K562 (cell line): Measurements from ENCODE around the gene MAGI1. TPM values are rescaled to one million over a fixed set of nuclear protein-coding genes. Genes with fewer than 3 reads are reported as not detected.

ENCODE experiments used
- ATAC-seq: fragments of 200-7000 bp; cut with Tn5 transposase; 3 replicates; pipeline ENCODE4 v1.9.1; 2020; ENCODE audit warnings: moderate library complexity
- BruUV-seq: library from RNA; stranded (reverse); fragments of 400-500 nt; replicated peaks from 2 replicates; lab custom pipeline; 2021; lab: Mats Ljungman, UMichigan
- CTCF ChIA-PET: fragments of 300-600 bp; formaldehyde crosslinking; extraction: SDS; loops from one replicate; lab custom pipeline; 2021; ENCODE audit warnings: low intra/inter-chr PET ratio; lab: Yijun Ruan, JAX
- POLR2A ChIA-PET: fragments of 300-600, 350-650 bp; sonication (Branson Sonifier 250); formaldehyde crosslinking; extraction: SDS; loops from one replicate; lab custom pipeline; 2021; ENCODE audit warnings: antibody characterized with exemption, inconsistent platforms; lab: Yijun Ruan, JAX
- DNase-seq, 4 experiments: peaks; one replicate each; pipeline versions ENCODE4 v3.0.0 to v3.0.0-alpha.2; 2011 to 2018; ENCODE audit warnings: low spot score in 3 of 4, mixed read lengths in 3 of 4; ENCODE audit errors: extremely low read depth in 1 of 4
- FAIRE-seq: peaks from 2 replicates; lab custom pipeline; 2011; peaks lifted over from hg19 to GRCh38; lab: Jason Lieb, UNC
- H2AFZ ChIP-seq: 2 replicates; pipeline ENCODE4 v1.6.0; 2011; ENCODE audit warnings: low read depth, low read length, control low read depth, inconsistent platforms
- H3K27ac ChIP-seq: fragments of 200-600 bp; 3 replicates; pipeline ENCODE4 v1.8.0; 2011; ENCODE audit warnings: low read depth, mild to moderate bottlenecking, control low read depth, inconsistent platforms, low read length, moderate library complexity, mixed read lengths; ENCODE audit errors: extremely low read depth
- H3K27me3 ChIP-seq, 2 experiments: fragments of 300-600 bp in 1 of 2; 2 replicates in 1 of 2; 3 replicates in 1 of 2; pipeline versions ENCODE4 v1.6.0 to v1.8.0; 2011; ENCODE audit warnings: inconsistent platforms in 2 of 2, low read length in 2 of 2, mild to moderate bottlenecking in 1 of 2, mixed read lengths in 1 of 2, moderate library complexity in 1 of 2; ENCODE audit not compliant: control insufficient read depth in 2 of 2, insufficient read depth in 2 of 2
- H3K36me3 ChIP-seq: fragments of 300-600 bp; 3 replicates; pipeline ENCODE4 v1.8.0; 2011; ENCODE audit warnings: mild to moderate bottlenecking, low read length, inconsistent platforms; ENCODE audit not compliant: control insufficient read depth, insufficient read depth
- H3K4me1 ChIP-seq, 2 experiments: fragments of 200-600 bp in 1 of 2; replicated peaks in 1 of 2; 2 replicates in 1 of 2; 3 replicates in 1 of 2; pipeline versions ENCODE4 v1.5.1 to v1.8.0; 2011; ENCODE audit warnings: inconsistent platforms in 2 of 2, low read length in 2 of 2, mild to moderate bottlenecking in 1 of 2, mixed read lengths in 1 of 2, moderate library complexity in 1 of 2; ENCODE audit not compliant: control insufficient read depth in 2 of 2, insufficient read depth in 2 of 2
- H3K4me2 ChIP-seq: 2 replicates; pipeline ENCODE4 v1.6.1; 2011; ENCODE audit warnings: low read length, control low read depth, inconsistent platforms, mixed read lengths; ENCODE audit not compliant: insufficient read depth
- H3K4me3 ChIP-seq: fragments of 200-600 bp; sonication (generic), shearing (Covaris generic); 2 replicates; pipeline ENCODE4 v1.5.1; 2016; ENCODE audit warnings: control low read depth, inconsistent platforms
- H3K79me2 ChIP-seq: fragments of 200-600 bp; 3 replicates; pipeline ENCODE4 v1.8.0; 2011; ENCODE audit warnings: low read length, inconsistent platforms; ENCODE audit not compliant: control insufficient read depth, insufficient read depth
- H3K9ac ChIP-seq, 2 experiments: 2 replicates each; pipeline versions ENCODE4 v1.6.0 to v1.6.1; 2011; ENCODE audit warnings: low read depth in 2 of 2, low read length in 2 of 2, control low read depth in 1 of 2, inconsistent platforms in 1 of 2, mild to moderate bottlenecking in 1 of 2, mixed read lengths in 1 of 2; ENCODE audit not compliant: insufficient read depth in 1 of 2
- H3K9me1 ChIP-seq: one replicate; pipeline ENCODE4 v1.6.0; 2011; ENCODE audit warnings: inconsistent platforms, mild to moderate bottlenecking, low read length, moderate library complexity; ENCODE audit not compliant: control insufficient read depth, insufficient read depth
- H3K9me3 ChIP-seq: replicated peaks from 2 replicates; pipeline ENCODE4 v1.5.1; 2011; ENCODE audit warnings: low read depth, low read length, inconsistent platforms; ENCODE audit not compliant: control insufficient read depth, insufficient read depth
- H4K20me1 ChIP-seq: replicated peaks from 2 replicates; pipeline ENCODE4 v1.6.1; 2011; ENCODE audit warnings: low read length, inconsistent platforms, mixed read lengths; ENCODE audit not compliant: control insufficient read depth, insufficient read depth
- BHLHE40 ChIP-seq: IDR thresholded peaks from 2 replicates; pipeline ENCODE4 v1.6.1; 2011; ENCODE audit warnings: low read length, improper control_type of control experiment
- HEY1 ChIP-seq: fragments of 250-450 bp; sonication (Bioruptor Pico); IDR thresholded peaks from 2 replicates; pipeline ENCODE4 v1.5.0; 2020; ENCODE audit warnings: mild to moderate bottlenecking, moderate library complexity, borderline replicate concordance
- HMG20B ChIP-seq: fragments of 250-450 bp; sonication (Bioruptor Pico); IDR thresholded peaks from 2 replicates; pipeline ENCODE4 v1.5.0; 2021; ENCODE audit warnings: mild to moderate bottlenecking
- KAT8 ChIP-seq: fragments of 450-650 bp; IDR thresholded peaks from 2 replicates; pipeline ENCODE4 v1.6.1; 2016; ENCODE audit warnings: low read depth, mild to moderate bottlenecking
- PHF21A ChIP-seq: fragments of 450-650 bp; IDR thresholded peaks from 2 replicates; pipeline ENCODE4 v1.6.1; 2017; ENCODE audit warnings: low read depth, borderline replicate concordance
- SNRNP70 ChIP-seq: fragments of 200-400 bp; formaldehyde crosslinking; optimal IDR thresholded peaks from 2 replicates; pipeline ENCODE3; 2017; ENCODE audit warnings: low read depth, low read length
- SRSF9 ChIP-seq: fragments of 200-400 bp; formaldehyde crosslinking; IDR thresholded peaks from 2 replicates; pipeline ENCODE4 v1.6.1; 2017; ENCODE audit warnings: low read depth, low read length, borderline replicate concordance
- TARDBP ChIP-seq: fragments of 450-650 bp; IDR thresholded peaks from 2 replicates; pipeline ENCODE4 v1.6.1; 2016
- ZBTB2 ChIP-seq: fragments of 450-650 bp; IDR thresholded peaks from 2 replicates; pipeline ENCODE4 v1.6.1; 2016; ENCODE audit warnings: antibody characterized with exemption
- ZBTB8A ChIP-seq: fragments of 450-650 bp; IDR thresholded peaks from 2 replicates; pipeline ENCODE4 v1.6.1; 2018; ENCODE audit warnings: mild to moderate bottlenecking, moderate library complexity; ENCODE audit not compliant: partially characterized antibody
- ZBTB9 ChIP-seq: fragments of 450-650 bp; formaldehyde crosslinking; IDR thresholded peaks from 2 replicates; pipeline ENCODE4 v1.4.0; 2020; ENCODE audit warnings: mild to moderate bottlenecking, moderate library complexity
- ZNF23 ChIP-seq: fragments of 250-450 bp; sonication (Bioruptor Pico); IDR thresholded peaks from 2 replicates; pipeline ENCODE4 v1.4.0; 2020; ENCODE audit warnings: mild to moderate bottlenecking
- WGBS: fragments of 100-300 bp; shearing (Covaris generic); methylation state at CpG from one replicate; pipeline ENCODE4 v1.1.6; 2016; ENCODE audit warnings: low coverage, mixed read lengths; ENCODE audit not compliant: insufficient coverage; ENCODE audit errors: missing lambda C conversion rate; 5-methylcytosine and 5-hydroxymethylcytosine counted together
- in situ Hi-C: fragments of 300-500 bp; cut with MboI; formaldehyde crosslinking; loops from 4 replicates; pipeline ENCODE4 v1.15.0; 2018; ENCODE audit warnings: inconsistent platforms, mixed read lengths
- intact Hi-C: fragments of 100-400 bp; cut with micrococcal nuclease; formaldehyde crosslinking; loops from 2 replicates; pipeline ENCODE4 v1.14.2; 2022
- polyA plus RNA-seq, 8 experiments: library from polyadenylated mRNA; depleted of rRNA in 4 of 8; stranded (reverse) in 5 of 8; unstranded in 3 of 8; fragments of >200 nt; fragmentation: Nextera tagmentation in 2 of 8; fragmentation: Illumina TruSeq in 1 of 8; extraction: Ambion mirVana in 2 of 8; extraction: Trizol in 1 of 8; gene quantifications; 2 replicates each; pipeline versions ENCODE4 v1.2.1 to v1.2.3, GENCODE V29; 2011 to 2014; ENCODE audit warnings: inconsistent platforms in 1 of 8, missing spikeins in 1 of 8
- total RNA-seq, 7 experiments: library from RNA; depleted of rRNA in 6 of 7; stranded (reverse); fragments of >200 nt in 6 of 7; fragmentation: Illumina TruSeq in 2 of 7; extraction: Trizol in 2 of 7; gene quantifications; 2 replicates each; pipeline versions ENCODE4 v1.2.1 to v1.2.3, GENCODE V29; 2011 to 2021; ENCODE audit warnings: low replicate concordance in 1 of 7

MAGI1 gene
- total and polyA plus RNA-seq, 9 of the 15 experiments (the other 6 are each of a cell fraction or from before 2014, with no cell fraction given), result 7.8 to 59.4 (median 43.2) TPM

GRCh38 chr3:66075281-66075680 is 36.6 kb upstream of the MAGI1 start:
- H3K27me3 ChIP-seq, result no peaks in the 10 kb centered on the region
- no peaks in the 10 kb centered on the region for H3K79me2 ChIP-seq
- intact Hi-C loops, result no loop called here
- ATAC-seq (no peak), FAIRE-seq (no peak), DNase-seq (no peak)
- H2AFZ ChIP-seq, result no peak overlapping the region
- H3K4me2 ChIP-seq, result no peak overlapping the region
- no peak overlapping the region for H3K27ac ChIP-seq
- no peaks in the 10 kb centered on the region for H4K20me1 ChIP-seq
- in situ Hi-C loops, result no loop called here
- H3K9me3 ChIP-seq, result no peaks in the 10 kb centered on the region
- H3K4me3 ChIP-seq, result no peak overlapping the region
- POLR2A ChIA-PET, result no interaction called here
- TF ChIP-seq BHLHE40, result no peak
- no peak for TF ChIP-seq SRSF9
- TF ChIP-seq ZBTB8A, result no peak
- H3K4me1 ChIP-seq, result no peaks in the 10 kb centered on the region
- WGBS, result 0% methylated on average over 4 of the region's 4 CpGs
- BruUV-seq, result no TSS peak
- no peak overlapping the region for H3K9ac ChIP-seq
- CTCF ChIA-PET, result no interaction called here
- H3K36me3 ChIP-seq, result no peaks in the 10 kb centered on the region
- peaks cover 2% of the 10 kb centered on the region for H3K9me1 ChIP-seq

GRCh38 chr3:66073464-66074141 is 34.9 kb upstream of the MAGI1 start:
- Histone ChIP-seq H3K9ac (no peak overlapping the region), H3K27me3 (no peaks in the 10 kb centered on the region)
- DNase-seq (no peak), ATAC-seq (no peak)
- POLR2A ChIA-PET, result no interaction called here
- TF ChIP-seq SNRNP70 (no peak), HMG20B (CRISPR knock-in tag) (no peak), ZNF23 (no peak), TARDBP (no peak), ZBTB2 (no peak), ZBTB9 (no peak), PHF21A (no peak), KAT8 (no peak), HEY1 (CRISPR knock-in tag) (no peak)
- TF ChIP-seq, all 486 proteins: peak for 0
- no peak overlapping the region for H3K27ac ChIP-seq
- no peaks in the 10 kb centered on the region for H3K36me3 ChIP-seq
- no peaks in the 10 kb centered on the region for H3K9me3 ChIP-seq
- no peaks in the 10 kb centered on the region for H3K79me2 ChIP-seq
- intact Hi-C loops (no loop called here), in situ Hi-C loops (no loop called here)
- CTCF ChIA-PET, result no interaction called here
- no peak for FAIRE-seq
- BruUV-seq, result no TSS peak
- H3K9me1 ChIP-seq, result peaks cover 2% of the 10 kb centered on the region
- 2% methylated on average over 8 of the region's 8 CpGs for WGBS
- H3K4me2 ChIP-seq, result no peak overlapping the region
- no peak overlapping the region for H3K4me3 ChIP-seq
- H2AFZ ChIP-seq, result no peak overlapping the region
- no peaks in the 10 kb centered on the region for H3K4me1 ChIP-seq
- no peaks in the 10 kb centered on the region for H4K20me1 ChIP-seq
